H1 (cell line): ENCODE results near the gene TSR3. TPM values are rescaled to one million over a fixed set of nuclear protein-coding genes. Genes with fewer than 3 reads are reported as not detected.

ENCODE experiments used
- CTCF ChIA-PET: fragments of 300-600 bp; sonication (Branson Sonifier 250); formaldehyde crosslinking; loops from one replicate; lab custom pipeline; 2021; ENCODE audit not compliant: partially characterized antibody; lab: Charles Lee
- POLR2A ChIA-PET: fragments of 300-600 bp; sonication (Branson Sonifier 250); formaldehyde crosslinking; loops from one replicate; lab custom pipeline; 2021; ENCODE audit warnings: inconsistent platforms; ENCODE audit not compliant: partially characterized antibody; lab: Charles Lee
- DNase-seq, 2 experiments: peaks; one replicate each; pipeline versions ENCODE4 v3.0.0 to v3.0.0-alpha.2; 2010 to 2022; ENCODE audit warnings: low spot score in 2 of 2, low read depth in 1 of 2, mixed read lengths in 1 of 2
- FAIRE-seq: peaks from 2 replicates; lab custom pipeline; 2011; peaks lifted over from hg19 to GRCh38; lab: Jason Lieb, UNC
- H2AFZ ChIP-seq: 2 replicates; pipeline ENCODE4 v1.8.1; 2012; ENCODE audit warnings: low read length, inconsistent platforms
- H2AK5ac ChIP-seq: 2 replicates; pipeline ENCODE4 v1.6.1; 2013; ENCODE audit warnings: low read depth, low read length
- H2BK120ac ChIP-seq: replicated peaks from 2 replicates; pipeline ENCODE3; 2013; ENCODE audit warnings: low read depth, low read length, inconsistent platforms
- H2BK12ac ChIP-seq: 2 replicates; pipeline ENCODE4 v1.6.1; 2013; ENCODE audit warnings: low read depth, low read length
- H2BK15ac ChIP-seq: 2 replicates; pipeline ENCODE4 v1.6.1; 2013; ENCODE audit warnings: low read length
- H2BK20ac ChIP-seq: 2 replicates; pipeline ENCODE4 v1.6.1; 2013; ENCODE audit warnings: low read length
- H2BK5ac ChIP-seq: 2 replicates; pipeline ENCODE4 v1.6.1; 2013; ENCODE audit warnings: low read depth, low read length
- H3K14ac ChIP-seq: 2 replicates; pipeline ENCODE4 v1.6.1; 2013; ENCODE audit warnings: inconsistent platforms; ENCODE audit not compliant: insufficient read length
- H3K18ac ChIP-seq: 2 replicates; pipeline ENCODE4 v1.6.1; 2013; ENCODE audit warnings: low read length; ENCODE audit errors: extremely low read depth
- H3K23ac ChIP-seq: 2 replicates; pipeline ENCODE4 v1.6.1; 2013; ENCODE audit warnings: inconsistent platforms; ENCODE audit not compliant: insufficient read length
- H3K23me2 ChIP-seq: 2 replicates; pipeline ENCODE4 v1.6.1; 2013; ENCODE audit warnings: low read depth, low read length
- H3K27ac ChIP-seq: 2 replicates; pipeline ENCODE4 v1.6.1; 2011; ENCODE audit warnings: low read depth, low read length, inconsistent platforms
- H3K27me3 ChIP-seq, 4 experiments: replicated peaks in 1 of 4; 1 replicate in 1 of 4; 2 replicates in 3 of 4; pipeline versions ENCODE4 v1.6.1 to v1.8.1; 2011 to 2013; ENCODE audit warnings: low read length in 3 of 4, mild to moderate bottlenecking in 3 of 4, inconsistent platforms in 2 of 4, mixed read lengths in 2 of 4, moderate library complexity in 1 of 4; ENCODE audit not compliant: control insufficient read depth in 3 of 4, insufficient read depth in 3 of 4; ENCODE audit errors: extremely low read depth in 1 of 4
- H3K36me3 ChIP-seq, 4 experiments: 2 replicates each; pipeline versions ENCODE4 v1.6.1 to v1.8.1; 2011 to 2013; ENCODE audit warnings: mild to moderate bottlenecking in 4 of 4, low read length in 3 of 4, moderate library complexity in 2 of 4, control low read depth in 1 of 4, inconsistent platforms in 1 of 4; ENCODE audit not compliant: insufficient read depth in 4 of 4, control insufficient read depth in 2 of 4
- H3K4ac ChIP-seq: replicated peaks from 2 replicates; pipeline ENCODE3; 2013; ENCODE audit warnings: low read length, low read depth, mixed read lengths, inconsistent platforms; ENCODE audit not compliant: insufficient read length
- H3K4me1 ChIP-seq, 4 experiments: replicated peaks in 1 of 4; 1 replicate in 1 of 4; 2 replicates in 3 of 4; pipeline versions ENCODE4 v1.6.1 to v1.8.1; 2011 to 2013; ENCODE audit warnings: low read length in 3 of 4, inconsistent platforms in 2 of 4, mixed read lengths in 1 of 4; ENCODE audit not compliant: insufficient read depth in 4 of 4, control insufficient read depth in 3 of 4
- H3K4me2 ChIP-seq, 2 experiments: 2 replicates each; pipeline versions ENCODE4 v1.6.1 to v1.8.1; 2011 to 2013; ENCODE audit warnings: low read depth in 2 of 2, low read length in 2 of 2, control low read depth in 1 of 2, inconsistent platforms in 1 of 2, mild to moderate bottlenecking in 1 of 2; ENCODE audit not compliant: insufficient read depth in 1 of 2
- H3K4me3 ChIP-seq, 4 experiments: fragments of 200-600, 300-600 bp in 1 of 4; sonication (generic), shearing (Covaris generic), sonication (Bioruptor Twin) in 1 of 4; 2 replicates each; pipeline versions ENCODE4 v1.5.1 to v1.8.1; 2011 to 2016; ENCODE audit warnings: low read length in 4 of 4, low read depth in 3 of 4, control low read depth in 2 of 4, inconsistent platforms in 2 of 4, mild to moderate bottlenecking in 2 of 4, mixed read lengths in 1 of 4, moderate library complexity in 1 of 4; ENCODE audit not compliant: insufficient read depth in 2 of 4; ENCODE audit errors: extremely low read depth in 1 of 4
- H3K56ac ChIP-seq: replicated peaks from 2 replicates; pipeline ENCODE3; 2013; ENCODE audit warnings: low read depth, mild to moderate bottlenecking, mixed read lengths, low read length, inconsistent platforms; ENCODE audit not compliant: insufficient read length
- H3K79me1 ChIP-seq: 2 replicates; pipeline ENCODE4 v1.6.1; 2013; ENCODE audit warnings: low read depth, low read length, control low read depth
- H3K79me2 ChIP-seq, 2 experiments: 2 replicates each; pipeline versions ENCODE4 v1.6.1 to v1.8.1; 2012 to 2013; ENCODE audit warnings: low read length in 2 of 2, mild to moderate bottlenecking in 2 of 2, inconsistent platforms in 1 of 2; ENCODE audit not compliant: insufficient read depth in 2 of 2, control insufficient read depth in 1 of 2
- H3K9ac ChIP-seq, 4 experiments: replicated peaks in 1 of 4; 1 replicate in 1 of 4; 2 replicates in 3 of 4; pipeline versions ENCODE4 v1.6.1 to v1.8.1; 2011 to 2013; ENCODE audit warnings: low read depth in 3 of 4, low read length in 3 of 4, control low read depth in 2 of 4, mild to moderate bottlenecking in 2 of 4, moderate library complexity in 2 of 4, inconsistent platforms in 1 of 4; ENCODE audit errors: extremely low read depth in 1 of 4
- H3K9me3 ChIP-seq, 2 experiments: 2 replicates each; pipeline versions ENCODE4 v1.6.1 to v1.8.1; 2012 to 2013; ENCODE audit warnings: mild to moderate bottlenecking in 2 of 2, moderate library complexity in 2 of 2, control low read depth in 1 of 2, inconsistent platforms in 1 of 2, low read depth in 1 of 2, low read length in 1 of 2, mixed read lengths in 1 of 2; ENCODE audit not compliant: insufficient read depth in 2 of 2
- H4K20me1 ChIP-seq, 2 experiments: replicated peaks in 1 of 2; 2 replicates each; pipeline versions ENCODE3 to v1.8.1; 2011 to 2013; ENCODE audit warnings: inconsistent platforms in 2 of 2, low read length in 2 of 2, mild to moderate bottlenecking in 1 of 2; ENCODE audit not compliant: insufficient read depth in 2 of 2, control insufficient read depth in 1 of 2
- H4K5ac ChIP-seq: 2 replicates; pipeline ENCODE4 v1.6.1; 2013; ENCODE audit warnings: low read length, low read depth, mixed read lengths, inconsistent platforms; ENCODE audit not compliant: insufficient read length
- H4K8ac ChIP-seq: 2 replicates; pipeline ENCODE4 v1.8.0; 2013; ENCODE audit warnings: mild to moderate bottlenecking, moderate library complexity, low read length, inconsistent platforms; ENCODE audit not compliant: insufficient read depth; ENCODE audit errors: extremely low read depth
- H4K91ac ChIP-seq: replicated peaks from 2 replicates; pipeline ENCODE3; 2013; ENCODE audit warnings: low read length, mixed read lengths, inconsistent platforms; ENCODE audit not compliant: insufficient read length
- ATF2 ChIP-seq: IDR thresholded peaks from 2 replicates; pipeline ENCODE4 v1.6.1; 2012; ENCODE audit warnings: low read length, inconsistent platforms
- CHD2 ChIP-seq: IDR thresholded peaks from 2 replicates; pipeline ENCODE4 v1.6.1; 2012; ENCODE audit warnings: low read length, improper control_type of control experiment
- CTBP2 ChIP-seq: IDR thresholded peaks from 2 replicates; pipeline ENCODE4 v1.7.0; 2011; ENCODE audit warnings: borderline replicate concordance, mild to moderate bottlenecking, moderate library complexity, mixed read lengths, low read length; ENCODE audit not compliant: insufficient read depth, insufficient read length
- EZH2 ChIP-seq: fragments of 200-600 bp; sonication (generic); IDR thresholded peaks from 2 replicates; pipeline ENCODE4 v1.7.1; 2012; ENCODE audit warnings: low read depth, mild to moderate bottlenecking, moderate library complexity, low read length, inconsistent platforms; ENCODE audit not compliant: severe bottlenecking
- HDAC6 ChIP-seq: IDR thresholded peaks from one replicate; pipeline ENCODE4 v1.7.1; 2012; ENCODE audit warnings: low read depth, mild to moderate bottlenecking, inconsistent platforms, low read length, moderate library complexity
- NANOG ChIP-seq: IDR thresholded peaks from 2 replicates; pipeline ENCODE4 v1.6.1; 2011; ENCODE audit warnings: low read length, low read depth, mild to moderate bottlenecking, inconsistent platforms; ENCODE audit not compliant: insufficient read depth, poor library complexity, severe bottlenecking
- PHF8 ChIP-seq: fragments of 200-600 bp; sonication (generic); conservative IDR thresholded peaks from 2 replicates; pipeline ENCODE4 v1.7.1; 2012; ENCODE audit warnings: low read depth, mild to moderate bottlenecking, inconsistent platforms, low read length, moderate library complexity
- RXRA ChIP-seq: IDR thresholded peaks from 2 replicates; pipeline ENCODE4 v1.6.1; 2011; ENCODE audit warnings: low read depth, mild to moderate bottlenecking, low read length, moderate library complexity; ENCODE audit not compliant: insufficient read depth
- SAP30 ChIP-seq: fragments of 300-600 bp; sonication (generic); IDR thresholded peaks from 2 replicates; pipeline ENCODE4 v1.7.1; 2012; ENCODE audit warnings: low read length, moderate library complexity, mild to moderate bottlenecking, inconsistent platforms; ENCODE audit not compliant: insufficient read depth, insufficient replicate concordance
- SUZ12 ChIP-seq: fragments of 200-600 bp; sonication (generic); IDR thresholded peaks from 2 replicates; pipeline ENCODE4 v1.6.1; 2012; ENCODE audit warnings: mild to moderate bottlenecking, inconsistent platforms, low read length, moderate library complexity, mixed read lengths
- TCF12 ChIP-seq: IDR thresholded peaks from 2 replicates; pipeline ENCODE4 v1.6.1; 2011; ENCODE audit warnings: low read depth, mild to moderate bottlenecking, low read length
- WGBS, 2 experiments: shearing (Covaris generic) in 1 of 2; methylation state at CpG; one replicate each; pipeline versions ENCODE4 v1.1.6 to v1.1.7; 2013 to 2015; ENCODE audit warnings: low lambda C conversion rate in 2 of 2, mixed read lengths in 2 of 2, inconsistent platforms in 1 of 2, low coverage in 1 of 2, missing lambda C conversion rate in 1 of 2; ENCODE audit not compliant: insufficient replicate concordance in 2 of 2, insufficient coverage in 1 of 2, insufficient read length in 1 of 2; ENCODE audit errors: extremely low coverage in 1 of 2, missing lambda C conversion rate in 1 of 2; 5-methylcytosine and 5-hydroxymethylcytosine counted together
- polyA plus RNA-seq, 7 experiments: library from polyadenylated mRNA; depleted of rRNA in 3 of 7; stranded (reverse) in 5 of 7; unstranded in 2 of 7; fragments of >200 nt in 5 of 7; fragments of 200-250 nt in 2 of 7; gene quantifications; 1 replicate in 5 of 7; 2 replicates in 1 of 7; 4 replicates in 1 of 7; pipeline versions ENCODE4 v1.2.1 to v1.2.3, GENCODE V29; 2011 to 2013; ENCODE audit warnings: missing spikeins in 2 of 7, mixed read lengths in 2 of 7
- total RNA-seq: library from RNA; stranded (reverse); fragmentation: NEBNext Ultra II Directional; extraction: Animal tissue kit (Norgen Biotek cat#: 25700); gene quantifications from 2 replicates; pipeline ENCODE4 v1.2.1, GENCODE V29; 2021

The TSR3 gene
- total and polyA plus RNA-seq, 2 of the 8 experiments (the other 6 are each of a cell fraction or from before 2014, with no cell fraction given): 43.1 to 52.3 TPM

- Histone ChIP-seq H2BK12ac (no peak overlapping the region), H3K4ac (no peak overlapping the region), H3K4me2 (no peak overlapping the region), H3K56ac (no peak overlapping the region), H3K36me3 (peaks cover 0 to under 1% (median 0%) of the 10 kb centered on the region in 4 experiments; a peak in 3 of 8 replicates), H3K23me2 (no peaks in the 10 kb centered on the region), H2BK5ac (no peak overlapping the region), H2BK120ac (no peak overlapping the region), H3K27ac (no peak overlapping the region), H3K23ac (no peak overlapping the region), H3K9ac (no peak overlapping the region), H4K91ac (no peak overlapping the region), H3K4me3 (no peak overlapping the region), H3K27me3 (no peaks in the 10 kb centered on the region), H3K9me3 (no peaks in the 10 kb centered on the region), H3K14ac (no peak overlapping the region), H3K18ac (no peak overlapping the region), H2BK20ac (no peak overlapping the region), H4K5ac (no peak overlapping the region), H3K4me1 (peaks cover 0 to 1% (median under 1%) of the 10 kb centered on the region in 4 experiments; a peak in 4 of 7 replicates), H4K8ac (no peak overlapping the region), H3K79me2 (no peaks in the 10 kb centered on the region), H4K20me1 (peaks cover 0 to 2% of the 10 kb centered on the region in 2 experiments), H2AFZ (no peak overlapping the region), H3K79me1 (no peaks in the 10 kb centered on the region), H2BK15ac (no peak overlapping the region), H2AK5ac (no peak overlapping the region)
- WGBS, 2 experiments: 89% methylated on average over 4 of the region's 39 CpGs; no CpG with 5 or more reads in 1 of the 2 experiments
- POLR2A ChIA-PET: interaction anchor here (1.0 to 1.6 kb wide), 2 partner anchors 13 to 17 kb away, joined by 3 to 6 read pairs; no protein-coding TSS in a partner anchor
- FAIRE-seq (no peak), DNase-seq (no peak)
- TF ChIP-seq RXRA (no peak), HDAC6 (no peak), CHD2 (no peak), SAP30 (no peak), CTBP2 (no peak), PHF8 (no peak), NANOG (no peak), TCF12 (no peak), ATF2 (no peak), EZH2 (no peak), SUZ12 (no peak)
- CTCF ChIA-PET: interaction anchor here (4.0 kb wide), 1 partner anchor 21 kb away, joined by 18 read pairs; no protein-coding TSS in a partner anchor
Observed at GRCh38 chr16:1385232-1385631, 33.6 kb upstream of the TSR3 start.
